ENCODE results near the gene ANO9.
"Not testable (repeated sequence)": the region's sequence is repeated elsewhere in the genome, so short reads cannot be mapped to it uniquely, and the experiment has no call there.

ANO9 gene

GRCh38 chr11:437228-437870, 4.5 kb downstream of the ANO9 start:
- Histone ChIP-seq H3K4me3 (replicated peaks; ENCODE audit: low read depth, low read length) (no peak overlapping the region), H3K27me3 (replicated peaks; ENCODE audit: control insufficient read depth, insufficient read depth, low read length) (no peaks in the 10 kb centered on the region), H3K36me3 (ENCODE audit: control insufficient read depth, insufficient read depth, low read length) (no peaks in the 10 kb centered on the region)
- no peak for TF ChIP-seq CTCF (IDR thresholded peaks at IDR 0.05; ENCODE audit: insufficient read depth, low read length, poor library complexity, severe bottlenecking)
- no peak for DNase-seq (ENCODE audit: extremely low read depth, insufficient read length)

- H3K36me3 ChIP-seq (ENCODE audit: control insufficient read depth, insufficient read depth, low read length); H3K27me3 ChIP-seq (replicated peaks; ENCODE audit: control insufficient read depth, insufficient read depth, low read length); H3K4me3 ChIP-seq (replicated peaks; ENCODE audit: low read depth, low read length); DNase-seq (ENCODE audit: extremely low read depth, insufficient read length): not testable (repeated sequence)
Observed at GRCh38 chr11:434999-435740, 6.6 kb downstream of the ANO9 start.

GRCh38 chr11:434496-434895, 7.3 kb downstream of the ANO9 start:
- no peak for TF ChIP-seq CTCF (IDR thresholded peaks at IDR 0.05; ENCODE audit: insufficient read depth, low read length, poor library complexity, severe bottlenecking)
- no peaks in the 10 kb centered on the region; the same call in 1 of the 2 replicates for H3K36me3 ChIP-seq (ENCODE audit: control insufficient read depth, insufficient read depth, low read length)
- DNase-seq (ENCODE audit: extremely low read depth, insufficient read length): no peak
- no peaks in the 10 kb centered on the region for H3K27me3 ChIP-seq (replicated peaks; ENCODE audit: control insufficient read depth, insufficient read depth, low read length)
- H3K4me3 ChIP-seq (replicated peaks; ENCODE audit: low read depth, low read length): no peak overlapping the region

GRCh38 chr11:433641-434040, 8.2 kb downstream of the ANO9 start:
- H3K27me3 ChIP-seq (replicated peaks; ENCODE audit: control insufficient read depth, insufficient read depth, low read length): no peaks in the 10 kb centered on the region
- no peak for DNase-seq (ENCODE audit: extremely low read depth, insufficient read length)
- TF ChIP-seq CTCF (IDR thresholded peaks at IDR 0.05; ENCODE audit: insufficient read depth, low read length, poor library complexity, severe bottlenecking): no peak
- no peak overlapping the region for H3K4me3 ChIP-seq (replicated peaks; ENCODE audit: low read depth, low read length)
- H3K36me3 ChIP-seq (ENCODE audit: control insufficient read depth, insufficient read depth, low read length): no peaks in the 10 kb centered on the region; the same call in 1 of the 2 replicates

- H3K4me3 ChIP-seq (replicated peaks; ENCODE audit: low read depth, low read length): no peak overlapping the region
- DNase-seq (ENCODE audit: extremely low read depth, insufficient read length): no peak
- no peak for TF ChIP-seq CTCF (IDR thresholded peaks at IDR 0.05; ENCODE audit: insufficient read depth, low read length, poor library complexity, severe bottlenecking)
- no peaks in the 10 kb centered on the region; the same call in 1 of the 2 replicates for H3K36me3 ChIP-seq (ENCODE audit: control insufficient read depth, insufficient read depth, low read length)
- H3K27me3 ChIP-seq (replicated peaks; ENCODE audit: control insufficient read depth, insufficient read depth, low read length): no peaks in the 10 kb centered on the region
Observed at GRCh38 chr11:433111-433510, 8.7 kb downstream of the ANO9 start.

- Histone ChIP-seq H3K4me3 (replicated peaks; ENCODE audit: low read depth, low read length) (no peak overlapping the region), H3K36me3 (ENCODE audit: control insufficient read depth, insufficient read depth, low read length) (peaks cover under 1% of the 10 kb centered on the region; the same call in 1 of the 2 replicates), H3K27me3 (replicated peaks; ENCODE audit: control insufficient read depth, insufficient read depth, low read length) (no peaks in the 10 kb centered on the region)
- DNase-seq (ENCODE audit: extremely low read depth, insufficient read length): no peak
- TF ChIP-seq CTCF (IDR thresholded peaks at IDR 0.05; ENCODE audit: insufficient read depth, low read length, poor library complexity, severe bottlenecking): no peak
Observed at GRCh38 chr11:432501-433100, 9.2 kb downstream of the ANO9 start.

Measured in GM06990 (cell line).